ENCODE results near the gene TCF4.
A peak's percentile ranks its signal among the peaks of the same experiment; 100 is the strongest.

Gene TCF4

DNA sequence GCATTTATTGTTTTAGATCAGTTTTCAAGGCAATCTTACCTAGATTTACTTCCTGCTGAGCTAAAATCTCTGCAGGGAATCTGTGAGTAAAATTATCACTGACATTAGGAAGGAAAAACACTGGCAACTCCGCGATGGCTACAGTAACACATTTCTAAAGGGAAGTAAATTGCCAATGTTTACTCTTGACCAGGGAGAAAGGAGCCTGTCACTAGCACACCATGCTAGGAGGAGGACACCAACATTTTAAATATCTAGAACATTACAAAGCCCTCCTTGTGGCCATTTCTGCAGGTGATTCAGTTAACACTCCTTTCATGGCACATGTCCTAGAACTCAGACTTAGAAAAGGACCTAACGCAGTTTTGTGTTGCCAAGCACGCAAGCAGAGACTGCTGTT is 58.4 kb downstream of the TCF4 start:
- TF ChIP-seq, protein P1, sequence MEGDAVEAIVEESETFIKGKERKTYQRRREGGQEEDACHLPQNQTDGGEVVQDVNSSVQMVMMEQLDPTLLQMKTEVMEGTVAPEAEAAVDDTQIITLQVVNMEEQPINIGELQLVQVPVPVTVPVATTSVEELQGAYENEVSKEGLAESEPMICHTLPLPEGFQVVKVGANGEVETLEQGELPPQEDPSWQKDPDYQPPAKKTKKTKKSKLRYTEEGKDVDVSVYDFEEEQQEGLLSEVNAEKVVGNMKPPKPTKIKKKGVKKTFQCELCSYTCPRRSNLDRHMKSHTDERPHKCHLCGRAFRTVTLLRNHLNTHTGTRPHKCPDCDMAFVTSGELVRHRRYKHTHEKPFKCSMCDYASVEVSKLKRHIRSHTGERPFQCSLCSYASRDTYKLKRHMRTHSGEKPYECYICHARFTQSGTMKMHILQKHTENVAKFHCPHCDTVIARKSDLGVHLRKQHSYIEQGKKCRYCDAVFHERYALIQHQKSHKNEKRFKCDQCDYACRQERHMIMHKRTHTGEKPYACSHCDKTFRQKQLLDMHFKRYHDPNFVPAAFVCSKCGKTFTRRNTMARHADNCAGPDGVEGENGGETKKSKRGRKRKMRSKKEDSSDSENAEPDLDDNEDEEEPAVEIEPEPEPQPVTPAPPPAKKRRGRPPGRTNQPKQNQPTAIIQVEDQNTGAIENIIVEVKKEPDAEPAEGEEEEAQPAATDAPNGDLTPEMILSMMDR (IDR thresholded peaks at IDR 0.05; ENCODE audit: extremely low read depth, insufficient read depth, missing control alignments): no peak
- in situ Hi-C loops (cut with MboI; ENCODE audit: low pct_unique_long_range_greater_than_20kb, low sequenced_read_pairs, unreplicated experiment): no loop called here
- DNase-seq (ENCODE audit: low spot score): no peak

DNA sequence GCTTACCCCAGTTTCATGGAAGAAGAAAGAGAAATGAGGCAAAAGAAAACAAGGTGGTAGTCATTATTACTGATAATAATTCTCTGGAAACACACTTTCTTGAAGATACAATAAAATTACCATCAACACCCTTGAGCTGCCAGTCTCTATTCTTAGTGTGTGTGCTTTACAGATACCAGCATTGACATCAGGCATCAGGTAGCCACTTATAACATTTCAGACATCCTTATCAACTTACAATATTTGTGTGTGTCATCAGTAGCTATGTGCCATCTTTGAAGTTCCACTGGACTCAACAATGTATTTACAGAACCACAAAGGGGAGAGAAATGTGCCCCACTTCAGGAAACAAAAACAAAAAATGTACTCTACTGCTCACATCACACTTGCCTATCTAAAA is 62.1 kb downstream of the TCF4 start:
- in situ Hi-C loops (cut with MboI; ENCODE audit: low pct_unique_long_range_greater_than_20kb, low sequenced_read_pairs, unreplicated experiment): no loop called here
- TF ChIP-seq, protein P1 (IDR thresholded peaks at IDR 0.05; ENCODE audit: extremely low read depth, insufficient read depth, missing control alignments): no peak
- DNase-seq (ENCODE audit: low spot score): no peak

GRCh38 chr18:55524353-55525073 is 63.5 kb downstream of the TCF4 start:
- in situ Hi-C loops (cut with MboI; ENCODE audit: low pct_unique_long_range_greater_than_20kb, low sequenced_read_pairs, unreplicated experiment): loop anchor here (25.0 kb wide), 1 partner anchor 287 kb away; no protein-coding TSS in a partner anchor
- no peak for DNase-seq (ENCODE audit: low spot score)
- TF ChIP-seq, protein P1 (IDR thresholded peaks at IDR 0.05; ENCODE audit: extremely low read depth, insufficient read depth, missing control alignments): no peak

DNA sequence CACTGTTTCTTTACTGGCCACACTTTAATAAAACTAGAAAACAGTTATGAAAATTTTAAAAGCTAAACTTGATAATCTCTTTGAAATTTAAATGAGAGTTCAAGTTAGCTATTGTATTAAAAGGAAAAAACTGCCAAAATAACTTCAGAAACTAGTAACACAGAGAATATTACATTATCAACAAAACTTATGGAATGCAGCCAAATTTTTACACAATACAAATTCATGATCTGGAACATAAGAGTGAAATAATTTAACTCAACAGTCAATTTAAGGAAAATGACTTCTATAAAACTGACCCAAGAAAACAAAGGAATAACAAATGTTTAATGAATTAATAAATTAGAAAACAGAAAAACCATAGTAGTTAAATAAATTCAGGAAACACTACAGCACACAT is 65.0 kb downstream of the TCF4 start:
- in situ Hi-C loops (cut with MboI; ENCODE audit: low pct_unique_long_range_greater_than_20kb, low sequenced_read_pairs, unreplicated experiment): loop anchor here (25.0 kb wide), 1 partner anchor 286 kb away; no protein-coding TSS in a partner anchor
- TF ChIP-seq, protein P1 (IDR thresholded peaks at IDR 0.05; ENCODE audit: extremely low read depth, insufficient read depth, missing control alignments): no peak
- no peak for DNase-seq (ENCODE audit: low spot score)

GRCh38 chr18:55522011-55522410 is 66.0 kb downstream of the TCF4 start:
- no peak for DNase-seq (ENCODE audit: low spot score)
- TF ChIP-seq, protein P1 (IDR thresholded peaks at IDR 0.05; ENCODE audit: extremely low read depth, insufficient read depth, missing control alignments): peak; percentile 63
- in situ Hi-C loops (cut with MboI; ENCODE audit: low pct_unique_long_range_greater_than_20kb, low sequenced_read_pairs, unreplicated experiment): loop anchor here (25.0 kb wide), 1 partner anchor 285 kb away; no protein-coding TSS in a partner anchor

DNA sequence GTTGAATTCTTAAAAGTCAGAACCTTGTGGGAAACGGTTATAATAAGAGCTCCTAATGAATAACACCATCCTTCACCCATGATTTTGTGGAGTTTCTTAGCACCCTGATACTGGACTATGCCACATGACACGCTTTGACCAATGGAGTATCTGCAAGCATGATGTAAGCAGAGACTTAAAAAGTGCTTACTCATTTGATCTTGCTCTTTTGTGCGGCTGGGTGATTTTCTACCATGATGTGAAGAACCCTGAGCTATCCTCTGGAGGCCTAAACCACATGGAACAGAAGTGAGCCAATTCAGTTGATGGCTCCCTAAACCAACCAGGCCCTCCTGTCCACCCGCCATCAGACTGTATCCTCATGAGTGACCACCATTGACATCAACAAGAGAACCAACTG is 70.9 kb downstream of the TCF4 start:
- TF ChIP-seq, protein P1 (IDR thresholded peaks at IDR 0.05; ENCODE audit: extremely low read depth, insufficient read depth, missing control alignments): no peak
- in situ Hi-C loops (cut with MboI; ENCODE audit: low pct_unique_long_range_greater_than_20kb, low sequenced_read_pairs, unreplicated experiment): loop anchor here (25.0 kb wide), 1 partner anchor 280 kb away; no protein-coding TSS in a partner anchor
- no peak for DNase-seq (ENCODE audit: low spot score)

Measured in GM13977 (cell line).